ENCODE results near the gene TAF10.

DNA sequence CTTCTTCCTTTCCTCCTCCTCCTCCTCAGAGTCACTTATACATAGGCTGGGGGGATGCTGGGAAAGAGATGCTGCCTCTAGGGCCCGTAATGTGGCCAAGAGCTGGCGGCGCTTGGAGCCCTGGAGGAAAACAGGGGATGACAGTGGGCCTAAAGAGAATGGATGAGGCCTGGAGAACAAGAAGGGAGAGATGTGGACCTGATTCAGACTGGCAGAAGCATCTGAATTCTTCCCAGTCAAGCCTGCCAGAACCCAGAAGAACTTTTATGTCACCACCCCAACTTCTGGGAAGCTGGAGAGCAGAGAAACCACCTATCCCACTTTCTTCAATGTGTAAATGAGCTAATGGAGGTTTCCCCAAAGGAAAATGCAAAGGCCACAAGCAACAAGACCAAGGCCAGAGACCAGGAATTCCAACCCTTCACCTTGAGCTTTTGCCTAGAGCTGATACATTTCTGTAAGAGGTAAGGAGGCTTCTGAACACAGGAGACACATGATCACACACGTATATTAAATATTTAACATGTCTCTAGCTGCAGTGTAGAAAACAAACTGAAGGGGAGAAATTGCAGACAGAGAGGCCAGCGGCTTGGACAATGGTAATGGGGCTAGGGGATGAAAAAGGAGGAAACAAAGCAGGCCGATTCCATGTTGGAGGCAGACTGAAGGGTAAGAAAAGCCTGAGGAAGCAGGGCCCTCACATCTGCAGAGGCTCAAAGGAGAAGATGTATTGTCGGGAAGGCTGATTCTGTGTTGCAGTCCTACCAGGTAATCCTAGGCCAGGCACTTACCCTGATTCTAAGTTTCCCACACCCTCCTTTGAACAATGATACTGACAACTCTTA, 9.7 kb downstream of the TAF10 start:
- TF ChIP-seq, protein P1, sequence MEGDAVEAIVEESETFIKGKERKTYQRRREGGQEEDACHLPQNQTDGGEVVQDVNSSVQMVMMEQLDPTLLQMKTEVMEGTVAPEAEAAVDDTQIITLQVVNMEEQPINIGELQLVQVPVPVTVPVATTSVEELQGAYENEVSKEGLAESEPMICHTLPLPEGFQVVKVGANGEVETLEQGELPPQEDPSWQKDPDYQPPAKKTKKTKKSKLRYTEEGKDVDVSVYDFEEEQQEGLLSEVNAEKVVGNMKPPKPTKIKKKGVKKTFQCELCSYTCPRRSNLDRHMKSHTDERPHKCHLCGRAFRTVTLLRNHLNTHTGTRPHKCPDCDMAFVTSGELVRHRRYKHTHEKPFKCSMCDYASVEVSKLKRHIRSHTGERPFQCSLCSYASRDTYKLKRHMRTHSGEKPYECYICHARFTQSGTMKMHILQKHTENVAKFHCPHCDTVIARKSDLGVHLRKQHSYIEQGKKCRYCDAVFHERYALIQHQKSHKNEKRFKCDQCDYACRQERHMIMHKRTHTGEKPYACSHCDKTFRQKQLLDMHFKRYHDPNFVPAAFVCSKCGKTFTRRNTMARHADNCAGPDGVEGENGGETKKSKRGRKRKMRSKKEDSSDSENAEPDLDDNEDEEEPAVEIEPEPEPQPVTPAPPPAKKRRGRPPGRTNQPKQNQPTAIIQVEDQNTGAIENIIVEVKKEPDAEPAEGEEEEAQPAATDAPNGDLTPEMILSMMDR (IDR thresholded peaks at IDR 0.05; ENCODE audit: insufficient read depth, low read depth, low read length), result no peak
- no peak for TF ChIP-seq EZH2 (IDR thresholded peaks at IDR 0.05; ENCODE audit: insufficient read depth, low read length)
